DOHH2 (cell line): ENCODE measurements around the gene PADI1.

Experiments
- H3F3A ChIP-seq: fragments of 200-600 bp; sonication (generic), shearing (Covaris generic); 2 replicates; pipeline ENCODE4 v1.6.0; 2016; ENCODE audit warnings: antibody characterized with exemption, mild to moderate bottlenecking; ENCODE audit not compliant: control insufficient read depth, insufficient read depth
- H3K27ac ChIP-seq: fragments of 200-600 bp; sonication (generic); 2 replicates; pipeline ENCODE4 v1.5.1; 2014; ENCODE audit warnings: low read depth, mild to moderate bottlenecking, low read length, moderate library complexity
- H3K27me3 ChIP-seq: fragments of 200-600 bp; sonication (generic); 2 replicates; pipeline ENCODE4 v1.6.1; 2014; ENCODE audit warnings: mild to moderate bottlenecking, low read length, mixed read lengths; ENCODE audit not compliant: control insufficient read depth
- H3K36me3 ChIP-seq: fragments of 200-600 bp; sonication (generic); 2 replicates; pipeline ENCODE4 v1.6.1; 2014; ENCODE audit warnings: mild to moderate bottlenecking, low read length, moderate library complexity, mixed read lengths; ENCODE audit not compliant: control insufficient read depth
- H3K4me1 ChIP-seq: fragments of 200-600 bp; sonication (generic); 2 replicates; pipeline ENCODE4 v1.6.1; 2014; ENCODE audit warnings: mild to moderate bottlenecking, low read length, mixed read lengths; ENCODE audit not compliant: control insufficient read depth
- H3K4me2 ChIP-seq: fragments of 200-600 bp; sonication (generic); 2 replicates; pipeline ENCODE4 v1.6.0; 2014; ENCODE audit warnings: mild to moderate bottlenecking, low read length, moderate library complexity
- H3K4me3 ChIP-seq: fragments of 200-600 bp; sonication (generic); 2 replicates; pipeline ENCODE4 v1.5.1; 2014; ENCODE audit warnings: mild to moderate bottlenecking, low read length, mixed read lengths
- H3K79me2 ChIP-seq: fragments of 200-600 bp; sonication (generic); 2 replicates; pipeline ENCODE4 v1.6.1; 2014; ENCODE audit warnings: mild to moderate bottlenecking, low read length, mixed read lengths; ENCODE audit not compliant: control insufficient read depth
- H3K9me2 ChIP-seq: fragments of 200-600 bp; sonication (generic); replicated peaks from 2 replicates; pipeline ENCODE4 v1.6.1; 2014; ENCODE audit warnings: mild to moderate bottlenecking, low read length, mixed read lengths; ENCODE audit not compliant: control insufficient read depth
- H3K9me3 ChIP-seq: fragments of 200-600 bp; sonication (generic); 2 replicates; pipeline ENCODE4 v1.6.1; 2014; ENCODE audit warnings: antibody characterized with exemption, low read length, mixed read lengths; ENCODE audit not compliant: control insufficient read depth, insufficient read depth
- H4K20me1 ChIP-seq: fragments of 200-600 bp; sonication (generic); 2 replicates; pipeline ENCODE4 v1.6.0; 2014; ENCODE audit warnings: low read depth, mild to moderate bottlenecking, antibody characterized with exemption, low read length, moderate library complexity; ENCODE audit not compliant: control insufficient read depth, insufficient read depth
- EZH2phosphoT487 ChIP-seq: fragments of 200-600 bp; sonication (generic); IDR thresholded peaks from 2 replicates; pipeline ENCODE4 v1.6.1; 2017; ENCODE audit warnings: borderline replicate concordance, mild to moderate bottlenecking, antibody characterized with exemption, low read length, moderate library complexity, mixed read lengths
- TF ChIP-seq, protein P1 (sequence below): fragments of 200-600 bp; sonication (generic); IDR thresholded peaks from one replicate; pipeline ENCODE4 v1.5.1; 2014; ENCODE audit warnings: antibody characterized with exemption, mild to moderate bottlenecking, low read depth, low read length; ENCODE audit not compliant: poor library complexity, severe bottlenecking

Gene PADI1

DNA sequence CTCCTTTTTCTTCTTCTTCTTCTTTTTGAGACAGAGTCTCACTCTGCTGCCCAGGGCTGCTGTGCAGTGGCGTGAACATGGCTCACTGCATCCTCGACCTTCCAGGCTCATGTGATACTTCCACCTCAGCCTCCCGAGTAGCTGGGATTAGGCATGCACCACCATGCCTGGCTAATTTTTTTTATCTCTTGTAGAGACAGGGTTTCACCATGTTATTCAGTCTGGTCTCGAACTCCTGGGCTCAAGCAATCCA lies 13.0 kb upstream of the PADI1 start:
- Histone ChIP-seq H3K36me3 (no peaks in the 10 kb centered on the region), H3K4me1 (peaks cover 7% of the 10 kb centered on the region), H3K27me3 (no peaks in the 10 kb centered on the region), H3K9me3 (peaks cover 5% of the 10 kb centered on the region; the same call in 1 of the 2 replicates), H4K20me1 (no peaks in the 10 kb centered on the region), H3K79me2 (no peaks in the 10 kb centered on the region), H3F3A (no peaks in the 10 kb centered on the region), H3K4me3 (no peak overlapping the region), H3K9me2 (no peaks in the 10 kb centered on the region), H3K27ac (no peak overlapping the region), H3K4me2 (0 out of 2 replicates have a peak overlapping the region, but pooled peaks have one; percentile 16)
- TF ChIP-seq EZH2phosphoT487, result no peak
- TF ChIP-seq, protein P1, sequence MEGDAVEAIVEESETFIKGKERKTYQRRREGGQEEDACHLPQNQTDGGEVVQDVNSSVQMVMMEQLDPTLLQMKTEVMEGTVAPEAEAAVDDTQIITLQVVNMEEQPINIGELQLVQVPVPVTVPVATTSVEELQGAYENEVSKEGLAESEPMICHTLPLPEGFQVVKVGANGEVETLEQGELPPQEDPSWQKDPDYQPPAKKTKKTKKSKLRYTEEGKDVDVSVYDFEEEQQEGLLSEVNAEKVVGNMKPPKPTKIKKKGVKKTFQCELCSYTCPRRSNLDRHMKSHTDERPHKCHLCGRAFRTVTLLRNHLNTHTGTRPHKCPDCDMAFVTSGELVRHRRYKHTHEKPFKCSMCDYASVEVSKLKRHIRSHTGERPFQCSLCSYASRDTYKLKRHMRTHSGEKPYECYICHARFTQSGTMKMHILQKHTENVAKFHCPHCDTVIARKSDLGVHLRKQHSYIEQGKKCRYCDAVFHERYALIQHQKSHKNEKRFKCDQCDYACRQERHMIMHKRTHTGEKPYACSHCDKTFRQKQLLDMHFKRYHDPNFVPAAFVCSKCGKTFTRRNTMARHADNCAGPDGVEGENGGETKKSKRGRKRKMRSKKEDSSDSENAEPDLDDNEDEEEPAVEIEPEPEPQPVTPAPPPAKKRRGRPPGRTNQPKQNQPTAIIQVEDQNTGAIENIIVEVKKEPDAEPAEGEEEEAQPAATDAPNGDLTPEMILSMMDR, result no peak

DNA sequence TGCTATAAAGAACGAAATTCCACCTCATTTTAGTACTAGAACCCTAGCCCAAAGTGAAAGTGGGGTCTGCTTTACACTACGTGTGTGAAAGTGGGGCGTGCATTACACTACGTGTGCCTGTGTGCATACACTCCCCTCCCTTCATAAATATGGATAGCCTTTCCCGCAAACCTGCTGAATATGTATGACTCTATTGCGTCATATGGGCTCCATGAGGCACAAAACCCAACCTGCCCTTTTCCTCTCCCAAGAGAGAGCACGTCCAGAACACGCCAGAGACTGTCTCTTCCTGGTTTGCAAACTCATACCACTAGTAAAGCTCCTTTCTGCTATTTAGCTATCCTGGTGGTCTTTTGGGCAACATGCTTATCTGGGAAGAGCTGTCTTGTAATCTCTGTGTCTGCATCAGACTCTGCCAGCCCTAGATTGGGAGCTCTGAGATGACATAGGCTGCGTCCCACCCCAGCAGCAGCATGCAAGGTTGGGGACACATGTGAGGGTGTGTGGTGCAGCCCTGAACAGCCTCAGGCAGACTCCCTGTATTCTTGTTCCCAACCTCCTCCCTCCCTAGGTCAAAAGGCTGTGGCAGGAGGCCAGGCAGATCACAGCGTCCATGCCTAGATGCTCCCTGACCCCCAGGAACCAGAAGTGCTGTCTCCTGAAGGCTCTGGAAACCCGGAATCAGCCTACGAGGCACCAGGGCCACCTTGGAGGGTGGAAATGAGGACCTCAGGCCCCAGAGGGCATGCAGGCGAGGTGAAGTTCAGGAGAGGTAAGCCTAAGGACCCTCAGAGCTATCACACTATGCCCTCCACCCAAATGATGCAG lies 12.3 kb upstream of the PADI1 start:
- Histone ChIP-seq H3F3A (no peaks in the 10 kb centered on the region), H3K27me3 (no peaks in the 10 kb centered on the region), H3K27ac (no peak overlapping the region), H4K20me1 (no peaks in the 10 kb centered on the region), H3K9me2 (no peaks in the 10 kb centered on the region), H3K9me3 (peaks cover 5% of the 10 kb centered on the region; the same call in 1 of the 2 replicates), H3K4me1 (peaks cover 7% of the 10 kb centered on the region), H3K4me3 (no peak overlapping the region), H3K36me3 (no peaks in the 10 kb centered on the region), H3K4me2 (no peak overlapping the region), H3K79me2 (no peaks in the 10 kb centered on the region)
- no peak for TF ChIP-seq EZH2phosphoT487
- TF ChIP-seq, protein P1, result no peak

DNA sequence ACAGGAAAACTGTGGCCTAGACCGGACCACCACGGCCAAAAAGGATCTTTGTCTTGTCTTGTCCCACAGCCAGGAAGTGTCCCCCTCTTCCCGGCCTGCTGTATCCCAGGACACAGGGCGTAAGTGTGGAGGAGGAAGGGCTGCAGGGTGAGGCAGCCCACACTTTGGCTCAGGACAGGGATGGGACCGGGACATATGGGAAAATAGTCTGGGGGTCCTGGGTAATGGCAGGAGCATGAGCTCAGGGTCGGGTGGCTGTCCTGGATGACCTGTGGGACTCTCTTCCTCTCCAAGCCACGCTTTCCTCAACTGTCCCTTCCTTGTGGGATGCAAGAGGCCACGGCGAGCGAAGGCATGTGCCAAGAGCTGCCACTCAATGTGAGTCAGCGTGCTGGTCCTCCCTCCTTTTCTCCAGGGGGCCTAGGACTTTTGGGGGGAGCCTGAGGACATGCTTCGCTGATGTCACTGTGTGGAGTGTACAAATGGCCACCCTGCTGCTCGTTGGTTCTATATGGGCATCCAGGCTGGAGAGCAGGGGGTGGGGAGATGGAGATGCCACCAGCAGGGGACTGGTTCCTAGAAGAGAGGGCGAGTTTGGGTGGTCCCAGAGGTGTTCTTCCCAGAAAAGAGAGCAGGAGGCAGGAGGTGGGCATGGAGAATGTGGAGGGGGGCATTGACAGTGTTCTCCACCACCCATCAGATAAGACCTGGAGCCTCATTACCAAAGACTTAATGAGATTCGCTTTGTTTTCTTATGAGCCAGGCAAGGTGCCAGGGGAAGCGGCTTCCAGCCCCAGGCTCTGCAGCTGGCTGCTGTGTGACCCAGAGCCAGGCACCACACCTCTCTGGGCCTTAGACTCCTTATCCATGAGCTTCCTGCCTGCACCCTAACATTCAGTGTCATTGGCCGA lies 11.5 kb upstream of the PADI1 start:
- Histone ChIP-seq H3K27me3 (peaks cover 2% of the 10 kb centered on the region; the same call in 1 of the 2 replicates), H3K9me3 (peaks cover 3% of the 10 kb centered on the region; the same call in 1 of the 2 replicates), H3K36me3 (no peaks in the 10 kb centered on the region), H3K4me2 (no peak overlapping the region), H3K4me3 (no peak overlapping the region), H3K4me1 (peaks cover 7% of the 10 kb centered on the region), H3F3A (no peaks in the 10 kb centered on the region), H4K20me1 (no peaks in the 10 kb centered on the region), H3K27ac (no peak overlapping the region), H3K9me2 (no peaks in the 10 kb centered on the region), H3K79me2 (no peaks in the 10 kb centered on the region)
- no peak for TF ChIP-seq EZH2phosphoT487
- TF ChIP-seq, protein P1, result no peak
